ENCODE results near the gene INSYN1.

The INSYN1 gene

DNA sequence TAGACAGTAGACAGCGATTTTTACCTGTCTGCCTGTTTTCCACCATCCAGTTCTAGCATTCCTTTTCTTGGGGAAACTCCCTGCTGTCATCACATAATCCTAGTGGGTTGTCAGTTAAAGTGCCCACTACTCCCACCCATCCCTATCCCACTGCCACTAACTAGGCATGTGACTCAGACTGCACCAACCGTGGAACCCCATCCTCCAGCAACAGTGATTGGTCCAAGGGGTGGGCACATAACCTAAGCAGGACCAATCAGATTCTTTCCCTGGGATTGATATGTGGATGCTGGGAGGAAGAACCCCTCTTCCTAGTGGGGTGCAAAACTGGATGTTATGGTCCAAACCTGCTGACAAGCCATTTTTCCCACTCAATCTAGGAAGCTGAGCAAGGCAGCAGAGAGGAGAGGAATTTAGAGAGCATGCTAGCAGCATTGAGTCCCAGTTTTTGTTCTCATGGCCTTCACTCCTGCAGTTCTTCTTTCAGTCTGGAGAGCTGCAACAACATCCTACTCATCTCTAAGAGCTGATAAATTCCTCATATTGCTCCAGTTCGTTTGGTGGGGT lies 3.9 kb upstream of the INSYN1 start:
- Mint-ChIP-seq H3K27me3 (ENCODE audit: low read depth) (peaks cover 22% of the 10 kb centered on the region), H3K36me3 (ENCODE audit: low read depth) (no peaks in the 10 kb centered on the region), H3K27ac (no peak overlapping the region), H3K4me3 (no peak overlapping the region), H3K9me3 (no peaks in the 10 kb centered on the region), H3K4me1 (peaks cover 4% of the 10 kb centered on the region)
- TF ChIP-seq CTCF (IDR thresholded peaks at IDR 0.05; ENCODE audit: unreplicated experiment in 3 of 3) = no peak

- Mint-ChIP-seq H3K27me3 (ENCODE audit: low read depth) (peaks cover 24% of the 10 kb centered on the region), H3K9me3 (no peaks in the 10 kb centered on the region), H3K36me3 (ENCODE audit: low read depth) (no peaks in the 10 kb centered on the region), H3K4me1 (peaks cover 4% of the 10 kb centered on the region), H3K4me3 (no peak overlapping the region), H3K27ac (no peak overlapping the region)
- TF ChIP-seq CTCF (IDR thresholded peaks at IDR 0.05; ENCODE audit: unreplicated experiment in 3 of 3) = no peak
These were observed 3.2 kb upstream of the INSYN1 start for GRCh38 chr15:73756390-73756789.

- peak overlapping the region in 1 of 3 experiments; percentile 30 for H3K4me3 Mint-ChIP-seq
- no peaks in the 10 kb centered on the region for H3K36me3 Mint-ChIP-seq (ENCODE audit: low read depth)
- no peak overlapping the region for H3K27ac Mint-ChIP-seq
- H3K4me1 Mint-ChIP-seq = peaks cover 4% of the 10 kb centered on the region
- no peak for TF ChIP-seq CTCF (IDR thresholded peaks at IDR 0.05; ENCODE audit: unreplicated experiment in 3 of 3)
- no peaks in the 10 kb centered on the region for H3K9me3 Mint-ChIP-seq
- H3K27me3 Mint-ChIP-seq (ENCODE audit: low read depth) = peaks cover 27% of the 10 kb centered on the region
These were observed 2.8 kb upstream of the INSYN1 start for GRCh38 chr15:73755946-73756345.

DNA sequence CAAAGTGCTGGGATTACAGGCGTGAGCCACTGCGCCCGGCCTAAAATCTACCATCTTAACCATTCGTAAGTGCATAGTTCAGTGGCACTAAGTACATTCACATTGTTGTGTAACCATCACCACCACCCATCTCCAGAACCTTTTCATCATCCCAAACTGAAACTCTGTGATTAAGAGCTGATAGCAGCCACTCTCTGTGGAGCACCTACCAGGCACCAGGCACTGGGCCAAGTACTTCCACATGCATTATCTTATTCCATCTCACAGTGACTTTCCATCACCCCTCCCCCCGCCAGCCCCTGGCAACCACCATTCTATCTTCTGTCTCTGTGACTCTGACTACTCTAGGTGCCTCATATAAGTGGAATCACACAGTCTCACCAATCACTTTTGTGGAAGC lies 2.3 kb upstream of the INSYN1 start:
- Mint-ChIP-seq H3K27ac (no peak overlapping the region), H3K9me3 (no peaks in the 10 kb centered on the region), H3K4me1 (peaks cover 7% of the 10 kb centered on the region), H3K36me3 (ENCODE audit: low read depth) (no peaks in the 10 kb centered on the region), H3K27me3 (ENCODE audit: low read depth) (peaks cover 30% of the 10 kb centered on the region), H3K4me3 (peak overlapping the region; percentile 40 to 67 (median 41))
- no peak for TF ChIP-seq CTCF (IDR thresholded peaks at IDR 0.05; ENCODE audit: unreplicated experiment in 3 of 3)

- Mint-ChIP-seq H3K4me1 (peaks cover 9% of the 10 kb centered on the region), H3K9me3 (no peaks in the 10 kb centered on the region), H3K4me3 (peak overlapping the region; percentile 43 to 85 (median 82)), H3K36me3 (ENCODE audit: low read depth) (no peaks in the 10 kb centered on the region), H3K27me3 (ENCODE audit: low read depth) (peaks cover 37% of the 10 kb centered on the region), H3K27ac (peak overlapping the region; percentile 8 to 81 (median 13))
- no peak for TF ChIP-seq CTCF (IDR thresholded peaks at IDR 0.05; ENCODE audit: unreplicated experiment in 3 of 3)
These were observed 1.3 kb upstream of the INSYN1 start for GRCh38 chr15:73754461-73754860.

DNA sequence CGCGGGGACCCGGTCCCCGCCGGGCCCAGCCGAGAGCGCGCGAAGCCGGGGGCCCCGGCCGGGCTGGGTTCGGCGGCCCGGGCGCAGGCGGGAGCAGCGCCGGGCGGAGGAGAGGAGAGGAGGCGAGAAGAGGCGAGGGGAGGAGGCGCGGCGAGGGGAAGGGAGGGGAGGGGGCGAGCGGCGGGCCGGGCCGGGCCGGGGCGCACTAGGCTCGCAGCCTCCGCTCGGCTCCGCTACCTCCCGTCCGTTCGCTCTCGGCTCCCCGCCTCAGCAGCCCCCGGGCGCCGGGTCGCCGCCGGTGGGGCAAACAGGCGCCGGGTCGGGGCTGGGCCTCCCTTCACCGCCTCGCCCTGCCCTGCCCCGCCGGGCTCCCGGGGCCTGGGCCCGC lies 351 bp downstream of the INSYN1 start:
- H3K27ac Mint-ChIP-seq = no peak overlapping the region
- H3K9me3 Mint-ChIP-seq = no peaks in the 10 kb centered on the region
- peaks cover 49% of the 10 kb centered on the region for H3K27me3 Mint-ChIP-seq (ENCODE audit: low read depth)
- H3K36me3 Mint-ChIP-seq (ENCODE audit: low read depth) = no peaks in the 10 kb centered on the region
- TF ChIP-seq CTCF (IDR thresholded peaks at IDR 0.05; ENCODE audit: unreplicated experiment in 3 of 3) = no peak
- H3K4me3 Mint-ChIP-seq = no peak overlapping the region
- peaks cover 9% of the 10 kb centered on the region for H3K4me1 Mint-ChIP-seq

Data from nephron (organoid).